Natural killer cell treated with Interleukin-12 subunit alpha and Interleukin-12 subunit beta and Interleukin-15 and Interleukin-18, amount 100 ng/mL, for 72 hours (primary cell): ENCODE measurements around the gene CEP72. TPM values are rescaled to one million over a fixed set of nuclear protein-coding genes. Genes with fewer than 3 reads are reported as not detected.
"Not testable (repeated sequence)": the region's sequence is repeated elsewhere in the genome, so short reads cannot be mapped to it uniquely, and the experiment has no call there.

Experiments used
- ATAC-seq, 2 donors: fragments of 150-1000 bp; cut with Tn5 transposase in 1 of 2; sonication (Bioruptor Pico), chemical (Tn5 transposase) in 1 of 2; 2 replicates each; pipeline ENCODE4 v1.10.0; 2021
- DNase-seq: peaks from one replicate; pipeline ENCODE4 v3.0.0; 2022; ENCODE audit warnings: low spot score
- H3K27ac Mint-ChIP-seq, 2 donors: 1 replicate in 1 of 2; 2 replicates in 1 of 2; pipeline ENCODE4 v1.8.0; 2022; ENCODE audit warnings: mixed read lengths in 2 of 2, mild to moderate bottlenecking in 1 of 2, moderate library complexity in 1 of 2
- H3K27me3 Mint-ChIP-seq, 2 donors: 1 replicate in 1 of 2; 2 replicates in 1 of 2; pipeline ENCODE4 v1.8.0; 2022; ENCODE audit warnings: mixed read lengths in 2 of 2
- H3K36me3 Mint-ChIP-seq: one replicate; pipeline ENCODE4 v1.8.0; 2022; ENCODE audit warnings: mixed read lengths
- H3K4me1 Mint-ChIP-seq, 2 donors: 1 replicate in 1 of 2; 2 replicates in 1 of 2; pipeline ENCODE4 v1.8.0; 2022; ENCODE audit warnings: low read depth in 2 of 2, mixed read lengths in 2 of 2, mild to moderate bottlenecking in 1 of 2
- H3K4me3 Mint-ChIP-seq: one replicate; pipeline ENCODE4 v1.8.0; 2022; ENCODE audit warnings: mixed read lengths
- H3K9me3 Mint-ChIP-seq: 2 replicates; pipeline ENCODE4 v1.8.0; 2022; ENCODE audit warnings: mixed read lengths
- total RNA-seq, 2 donors: library from RNA; stranded (reverse); gene quantifications; one replicate each; pipeline ENCODE4 v1.2.3, GENCODE V29; 2022

CEP72 gene
- total RNA-seq, 2 donors from 2014 or later = 15.3 to 58.1 TPM

- Mint-ChIP-seq H3K4me3 (no peak overlapping the region), H3K4me1 (no peaks in the 10 kb centered on the region), H3K36me3 (peaks cover 13% of the 10 kb centered on the region), H3K9me3 (peaks cover 7% of the 10 kb centered on the region), H3K27ac (no peak overlapping the region), H3K27me3 (peaks cover 19 to 42% of the 10 kb centered on the region in 2 donors)
- ATAC-seq = peak in 1 of 2 donors; percentile 28
- no peak for DNase-seq
These were observed 38.2 kb upstream of the CEP72 start for GRCh38 chr5:573976-574375.

GRCh38 chr5:574906-575305 lies 37.2 kb upstream of the CEP72 start:
- no peak overlapping the region for H3K27ac Mint-ChIP-seq
- H3K9me3 Mint-ChIP-seq = peaks cover 7% of the 10 kb centered on the region
- H3K27me3 Mint-ChIP-seq = peaks cover 19 to 42% of the 10 kb centered on the region in 2 donors
- DNase-seq (no peak), ATAC-seq (no peak)
- H3K36me3 Mint-ChIP-seq = peaks cover 13% of the 10 kb centered on the region
- no peak overlapping the region for H3K4me3 Mint-ChIP-seq
- H3K4me1 Mint-ChIP-seq = no peaks in the 10 kb centered on the region

GRCh38 chr5:575636-576035 lies 36.5 kb upstream of the CEP72 start:
- Mint-ChIP-seq H3K27ac (no peak overlapping the region), H3K9me3 (peaks cover 7% of the 10 kb centered on the region), H3K36me3 (peaks cover 13% of the 10 kb centered on the region), H3K4me1 (no peaks in the 10 kb centered on the region), H3K4me3 (no peak overlapping the region), H3K27me3 (peaks cover 23 to 42% of the 10 kb centered on the region in 2 donors)
- DNase-seq = no peak
- ATAC-seq = no peak

GRCh38 chr5:577214-577613 lies 34.9 kb upstream of the CEP72 start:
- H3K4me1 Mint-ChIP-seq, DNase-seq, H3K27ac Mint-ChIP-seq, H3K9me3 Mint-ChIP-seq, ATAC-seq, H3K4me3 Mint-ChIP-seq: not testable (repeated sequence)
- H3K36me3 Mint-ChIP-seq = peaks cover 13% of the 10 kb centered on the region
- H3K27me3 Mint-ChIP-seq = peaks cover 25 to 42% of the 10 kb centered on the region in 2 donors

GRCh38 chr5:577800-578199 lies 34.3 kb upstream of the CEP72 start:
- H3K4me3 Mint-ChIP-seq = no peak overlapping the region
- peaks cover 7% of the 10 kb centered on the region for H3K9me3 Mint-ChIP-seq
- no peak overlapping the region for H3K27ac Mint-ChIP-seq
- ATAC-seq (no peak), DNase-seq (no peak)
- peaks cover 13% of the 10 kb centered on the region for H3K36me3 Mint-ChIP-seq
- H3K27me3 Mint-ChIP-seq = peaks cover 25 to 42% of the 10 kb centered on the region in 2 donors
- no peaks in the 10 kb centered on the region for H3K4me1 Mint-ChIP-seq

GRCh38 chr5:579211-579610 lies 32.9 kb upstream of the CEP72 start:
- peaks cover 32 to 42% of the 10 kb centered on the region in 2 donors for H3K27me3 Mint-ChIP-seq
- H3K4me3 Mint-ChIP-seq = no peak overlapping the region
- no peak for DNase-seq
- no peak overlapping the region for H3K27ac Mint-ChIP-seq
- H3K4me1 Mint-ChIP-seq = no peaks in the 10 kb centered on the region
- ATAC-seq = peak in 1 of 2 donors; percentile 11
- peaks cover 13% of the 10 kb centered on the region for H3K36me3 Mint-ChIP-seq
- H3K9me3 Mint-ChIP-seq = peaks cover 7% of the 10 kb centered on the region

- Mint-ChIP-seq H3K4me3 (no peak overlapping the region), H3K27me3 (peaks cover 28 to 35% of the 10 kb centered on the region in 2 donors), H3K9me3 (peaks cover 7% of the 10 kb centered on the region), H3K36me3 (peaks cover 13% of the 10 kb centered on the region), H3K4me1 (no peaks in the 10 kb centered on the region), H3K27ac (no peak overlapping the region)
- DNase-seq (no peak), ATAC-seq (no peak)
These were observed 32.3 kb upstream of the CEP72 start for GRCh38 chr5:579746-580366.

- Mint-ChIP-seq H3K4me1 (no peaks in the 10 kb centered on the region), H3K27me3 (peaks cover 27 to 29% of the 10 kb centered on the region in 2 donors), H3K4me3 (no peak overlapping the region), H3K9me3 (peaks cover 7% of the 10 kb centered on the region), H3K36me3 (peaks cover 11% of the 10 kb centered on the region), H3K27ac (no peak overlapping the region)
- DNase-seq = no peak
- no peak for ATAC-seq
These were observed 31.7 kb upstream of the CEP72 start for GRCh38 chr5:580436-580835.

GRCh38 chr5:581266-581665 lies 30.9 kb upstream of the CEP72 start:
- Mint-ChIP-seq H3K27ac (no peak overlapping the region), H3K4me3 (no peak overlapping the region), H3K36me3 (peaks cover 4% of the 10 kb centered on the region), H3K9me3 (peaks cover 3% of the 10 kb centered on the region), H3K27me3 (peaks cover 22 to 27% of the 10 kb centered on the region in 2 donors), H3K4me1 (no peaks in the 10 kb centered on the region)
- ATAC-seq (no peak), DNase-seq (no peak)

GRCh38 chr5:581941-582340 lies 30.2 kb upstream of the CEP72 start:
- H3K4me3 Mint-ChIP-seq = no peak overlapping the region
- H3K4me1 Mint-ChIP-seq = no peaks in the 10 kb centered on the region
- peaks cover 17 to 24% of the 10 kb centered on the region in 2 donors for H3K27me3 Mint-ChIP-seq
- no peak for ATAC-seq
- no peak overlapping the region for H3K27ac Mint-ChIP-seq
- DNase-seq = no peak
- H3K36me3 Mint-ChIP-seq = no peaks in the 10 kb centered on the region
- no peaks in the 10 kb centered on the region for H3K9me3 Mint-ChIP-seq

GRCh38 chr5:582445-582844 lies 29.7 kb upstream of the CEP72 start:
- H3K4me1 Mint-ChIP-seq, H3K27ac Mint-ChIP-seq, ATAC-seq, H3K36me3 Mint-ChIP-seq, DNase-seq, H3K4me3 Mint-ChIP-seq, H3K9me3 Mint-ChIP-seq: not testable (repeated sequence)
- H3K27me3 Mint-ChIP-seq = peaks cover 15 to 24% of the 10 kb centered on the region in 2 donors

GRCh38 chr5:582936-583635 lies 29.1 kb upstream of the CEP72 start:
- Mint-ChIP-seq H3K4me3 (no peak overlapping the region), H3K36me3 (no peaks in the 10 kb centered on the region), H3K27me3 (peaks cover 8 to 27% of the 10 kb centered on the region in 2 donors), H3K27ac (no peak overlapping the region), H3K4me1 (peaks cover 0 to 2% of the 10 kb centered on the region in 2 donors), H3K9me3 (no peaks in the 10 kb centered on the region)
- no peak for DNase-seq
- no peak for ATAC-seq

GRCh38 chr5:583645-584044 lies 28.5 kb upstream of the CEP72 start:
- ATAC-seq = no peak
- no peaks in the 10 kb centered on the region for H3K9me3 Mint-ChIP-seq
- H3K4me1 Mint-ChIP-seq = peaks cover 0 to 2% of the 10 kb centered on the region in 2 donors
- no peak for DNase-seq
- peaks cover 3 to 25% of the 10 kb centered on the region in 2 donors for H3K27me3 Mint-ChIP-seq
- H3K36me3 Mint-ChIP-seq = no peaks in the 10 kb centered on the region
- H3K4me3 Mint-ChIP-seq = no peak overlapping the region
- no peak overlapping the region for H3K27ac Mint-ChIP-seq

- no peaks in the 10 kb centered on the region for H3K9me3 Mint-ChIP-seq
- H3K27me3 Mint-ChIP-seq = peaks cover 0 to 25% of the 10 kb centered on the region in 2 donors
- H3K36me3 Mint-ChIP-seq = no peaks in the 10 kb centered on the region
- H3K27ac Mint-ChIP-seq = no peak overlapping the region
- no peak overlapping the region for H3K4me3 Mint-ChIP-seq
- ATAC-seq = no peak
- DNase-seq = no peak
- peaks cover 0 to 2% of the 10 kb centered on the region in 2 donors for H3K4me1 Mint-ChIP-seq
These were observed 27.9 kb upstream of the CEP72 start for GRCh38 chr5:584216-584615.
